ENCODE data around the gene ALDOC. TPM values are rescaled to one million over a fixed set of nuclear protein-coding genes. Genes with fewer than 3 reads are reported as not detected.
A peak's percentile ranks its signal among the peaks of the same experiment; 100 is the strongest.

The ALDOC gene
- total and polyA plus RNA-seq, 2 of the 13 experiments (the other 11 are each of a cell fraction or from before 2014, with no cell fraction given), result 15.4 to 60.9 TPM

GRCh38 chr17:28547623-28548416 is 28.9 kb downstream of the ALDOC start (continued):
- 0 out of 2 replicates have a peak, but pooled peaks have one; percentile 52 for TF ChIP-seq ZNF598 (CRISPR knock-in tag; IDR thresholded peaks at IDR 0.05; ENCODE audit: borderline replicate concordance)

GRCh38 chr17:28547096-28547622 is 29.5 kb downstream of the ALDOC start:
- intact Hi-C loops (cut with micrococcal nuclease; ENCODE audit: unreplicated experiment) (no loop called here), in situ Hi-C loops (cut with HindIII; ENCODE audit: extremely low pct_ligation_motif_present, low pct_unique_long_range_greater_than_20kb) (no loop called here)
- H4K20me1 ChIP-seq (ENCODE audit: insufficient read depth, low read length), result no peaks in the 10 kb centered on the region
- H3K36me3 ChIP-seq (replicated peaks in 1 of 2; ENCODE audit: control insufficient read depth in 1 of 2, insufficient read depth in 2 of 2, low read length in 2 of 2), result no peaks in the 10 kb centered on the region
- H3K79me2 ChIP-seq (ENCODE audit: insufficient read depth, low read length), result no peaks in the 10 kb centered on the region
- no peak overlapping the region for H3K4me2 ChIP-seq (ENCODE audit: low read depth, low read length)
- TF ChIP-seq HOXD1 (CRISPR knock-in tag; IDR thresholded peaks at IDR 0.05) (no peak), ZNF678 (CRISPR knock-in tag; IDR thresholded peaks at IDR 0.05) (no peak), SKI (IDR thresholded peaks at IDR 0.05; ENCODE audit: partially characterized antibody) (no peak), GATAD2A (CRISPR knock-in tag; IDR thresholded peaks at IDR 0.05) (no peak), ZBTB20 (CRISPR knock-in tag; IDR thresholded peaks at IDR 0.05; ENCODE audit: borderline replicate concordance, low read depth) (no peak), RARA (CRISPR knock-in tag; IDR thresholded peaks at IDR 0.05) (no peak), SP140L (CRISPR knock-in tag; IDR thresholded peaks at IDR 0.05; ENCODE audit: borderline replicate concordance) (no peak), ZNF296 (CRISPR knock-in tag; conservative IDR thresholded peaks at IDR 0.05) (no peak), ZBTB38 (CRISPR knock-in tag; IDR thresholded peaks at IDR 0.05) (peak; percentile 50; the same call in 1 of the 2 replicates), ZNF101 (CRISPR knock-in tag; IDR thresholded peaks at IDR 0.05; ENCODE audit: borderline replicate concordance, low read depth) (no peak), MEIS1 (CRISPR knock-in tag; IDR thresholded peaks at IDR 0.05; ENCODE audit: borderline replicate concordance) (no peak)
- TF ChIP-seq, protein P1, sequence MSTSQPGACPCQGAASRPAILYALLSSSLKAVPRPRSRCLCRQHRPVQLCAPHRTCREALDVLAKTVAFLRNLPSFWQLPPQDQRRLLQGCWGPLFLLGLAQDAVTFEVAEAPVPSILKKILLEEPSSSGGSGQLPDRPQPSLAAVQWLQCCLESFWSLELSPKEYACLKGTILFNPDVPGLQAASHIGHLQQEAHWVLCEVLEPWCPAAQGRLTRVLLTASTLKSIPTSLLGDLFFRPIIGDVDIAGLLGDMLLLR (CRISPR knock-in tag; IDR thresholded peaks at IDR 0.05), result no peak
- TF ChIP-seq, protein P2, sequence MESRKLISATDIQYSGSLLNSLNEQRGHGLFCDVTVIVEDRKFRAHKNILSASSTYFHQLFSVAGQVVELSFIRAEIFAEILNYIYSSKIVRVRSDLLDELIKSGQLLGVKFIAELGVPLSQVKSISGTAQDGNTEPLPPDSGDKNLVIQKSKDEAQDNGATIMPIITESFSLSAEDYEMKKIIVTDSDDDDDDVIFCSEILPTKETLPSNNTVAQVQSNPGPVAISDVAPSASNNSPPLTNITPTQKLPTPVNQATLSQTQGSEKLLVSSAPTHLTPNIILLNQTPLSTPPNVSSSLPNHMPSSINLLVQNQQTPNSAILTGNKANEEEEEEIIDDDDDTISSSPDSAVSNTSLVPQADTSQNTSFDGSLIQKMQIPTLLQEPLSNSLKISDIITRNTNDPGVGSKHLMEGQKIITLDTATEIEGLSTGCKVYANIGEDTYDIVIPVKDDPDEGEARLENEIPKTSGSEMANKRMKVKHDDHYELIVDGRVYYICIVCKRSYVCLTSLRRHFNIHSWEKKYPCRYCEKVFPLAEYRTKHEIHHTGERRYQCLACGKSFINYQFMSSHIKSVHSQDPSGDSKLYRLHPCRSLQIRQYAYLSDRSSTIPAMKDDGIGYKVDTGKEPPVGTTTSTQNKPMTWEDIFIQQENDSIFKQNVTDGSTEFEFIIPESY (CRISPR knock-in tag; IDR thresholded peaks at IDR 0.05), result peak; percentile 87
- H3K4me3 ChIP-seq (replicated peaks in 1 of 3; ENCODE audit: insufficient read depth in 1 of 3, low read depth in 2 of 3, low read length in 3 of 3), result no peak overlapping the region
- no peaks in the 10 kb centered on the region for H3K27me3 ChIP-seq (ENCODE audit: control insufficient read depth in 1 of 2, insufficient read depth in 2 of 2, low read length in 2 of 2)
- CTCF ChIA-PET (ENCODE audit: low intra/inter-chr PET ratio, low total read pairs), result interaction anchor here (1.9 kb wide), 1 partner anchor 67 kb away, joined by 5 read pairs; the partner anchor contains the start of gene RSKR
- WGBS (ENCODE audit: low lambda C conversion rate), result 78% methylated on average over 10 of the region's 14 CpGs
- no peak overlapping the region for H3K9ac ChIP-seq (ENCODE audit: insufficient read depth, low read depth, low read length)
- POLR2A ChIA-PET, result no interaction called here
- H3K9me3 ChIP-seq (ENCODE audit: low read length), result no peaks in the 10 kb centered on the region
- peaks cover 28% of the 10 kb centered on the region for H3K4me1 ChIP-seq (ENCODE audit: insufficient read depth, low read length)
- BruUV-seq (replicated peaks), result no TSS peak
- no peak overlapping the region for H3K27ac ChIP-seq (ENCODE audit: extremely low read length, insufficient read depth, low read length)
- FAIRE-seq (no peak), ATAC-seq (no peak), DNase-seq (ENCODE audit: low spot score) (no peak)
- no peak overlapping the region for H2AFZ ChIP-seq (ENCODE audit: low read length)
